ENCODE measurements around the gene H19.

DNA sequence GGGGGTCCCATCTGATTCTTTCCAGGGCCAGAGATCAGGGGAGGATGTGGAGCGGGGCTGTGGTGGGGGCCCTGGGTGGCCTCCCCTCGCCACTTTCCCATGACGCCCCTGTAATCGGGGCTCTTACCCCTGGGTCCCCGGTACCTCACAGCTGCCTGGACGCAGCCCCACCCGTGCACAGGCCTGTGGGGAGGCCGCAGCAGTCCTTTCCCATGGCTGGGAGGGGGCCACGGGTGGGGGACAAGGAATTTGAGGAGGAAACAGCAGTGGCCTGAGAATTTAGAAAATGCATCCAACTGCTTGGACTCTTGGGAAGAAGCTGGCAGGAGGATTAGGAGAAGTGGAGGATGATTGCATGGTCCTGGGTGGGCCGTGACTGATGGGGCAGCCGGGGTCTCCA is 18.0 kb downstream of the H19 start:
- TF ChIP-seq GATA2 (IDR thresholded peaks at IDR 0.05; ENCODE audit: low read depth, low read length) (no peak), GATA3 (IDR thresholded peaks at IDR 0.05; ENCODE audit: low read depth, low read length) (no peak)

All from SH-SY5Y (cell line).